ENCODE data around the gene PACS1.

- TF ChIP-seq, protein P1, sequence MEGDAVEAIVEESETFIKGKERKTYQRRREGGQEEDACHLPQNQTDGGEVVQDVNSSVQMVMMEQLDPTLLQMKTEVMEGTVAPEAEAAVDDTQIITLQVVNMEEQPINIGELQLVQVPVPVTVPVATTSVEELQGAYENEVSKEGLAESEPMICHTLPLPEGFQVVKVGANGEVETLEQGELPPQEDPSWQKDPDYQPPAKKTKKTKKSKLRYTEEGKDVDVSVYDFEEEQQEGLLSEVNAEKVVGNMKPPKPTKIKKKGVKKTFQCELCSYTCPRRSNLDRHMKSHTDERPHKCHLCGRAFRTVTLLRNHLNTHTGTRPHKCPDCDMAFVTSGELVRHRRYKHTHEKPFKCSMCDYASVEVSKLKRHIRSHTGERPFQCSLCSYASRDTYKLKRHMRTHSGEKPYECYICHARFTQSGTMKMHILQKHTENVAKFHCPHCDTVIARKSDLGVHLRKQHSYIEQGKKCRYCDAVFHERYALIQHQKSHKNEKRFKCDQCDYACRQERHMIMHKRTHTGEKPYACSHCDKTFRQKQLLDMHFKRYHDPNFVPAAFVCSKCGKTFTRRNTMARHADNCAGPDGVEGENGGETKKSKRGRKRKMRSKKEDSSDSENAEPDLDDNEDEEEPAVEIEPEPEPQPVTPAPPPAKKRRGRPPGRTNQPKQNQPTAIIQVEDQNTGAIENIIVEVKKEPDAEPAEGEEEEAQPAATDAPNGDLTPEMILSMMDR (conservative IDR thresholded peaks at IDR 0.05; ENCODE audit: low read length): no peak
- no peak for TF ChIP-seq EZH2phosphoT487 (IDR thresholded peaks at IDR 0.05; ENCODE audit: borderline replicate concordance)
Measured at GRCh38 chr11:66211100-66211499, 141.0 kb downstream of the PACS1 start.
